CD8-positive, alpha-beta memory T cell (primary cell): ENCODE measurements around the gene GYG2. TPM values are rescaled to one million over a fixed set of nuclear protein-coding genes. Genes with fewer than 3 reads are reported as not detected.
"Not testable (repeated sequence)": the region's sequence is repeated elsewhere in the genome, so short reads cannot be mapped to it uniquely, and the experiment has no call there.

Source experiments
- CTCF ChIA-PET: fragments of 350-600 bp; sonication (Branson Sonifier 250); formaldehyde crosslinking; loops from one replicate; lab custom pipeline; 2021; ENCODE audit warnings: antibody characterized with exemption; lab: Charles Lee
- POLR2A ChIA-PET: fragments of 350-600 bp; sonication (Branson Sonifier 250); formaldehyde crosslinking; loops from one replicate; lab custom pipeline; 2021; ENCODE audit warnings: antibody characterized with exemption; lab: Charles Lee
- DNase-seq, 5 donors: peaks; one replicate each; pipeline versions ENCODE4 v3.0.0 to v3.0.0-alpha.2; 2020 to 2022; ENCODE audit warnings: mixed read lengths in 1 of 5
- H3K27ac ChIP-seq: one replicate; pipeline ENCODE4 v1.7.0; 2013; ENCODE audit warnings: low read depth, mild to moderate bottlenecking, low read length, moderate library complexity
- H3K27me3 ChIP-seq: 2 replicates; pipeline ENCODE4 v1.7.0; 2013; ENCODE audit warnings: low read length, mild to moderate bottlenecking; ENCODE audit not compliant: insufficient read depth, poor library complexity, severe bottlenecking
- H3K36me3 ChIP-seq: 2 replicates; pipeline ENCODE4 v1.7.0; 2013; ENCODE audit warnings: mild to moderate bottlenecking, low read length, moderate library complexity; ENCODE audit not compliant: insufficient read depth
- H3K4me1 ChIP-seq: 2 replicates; pipeline ENCODE4 v1.7.0; 2013; ENCODE audit warnings: mild to moderate bottlenecking, low read length, moderate library complexity; ENCODE audit not compliant: insufficient read depth
- H3K4me3 ChIP-seq: 2 replicates; pipeline ENCODE4 v1.7.0; 2013; ENCODE audit warnings: mild to moderate bottlenecking, low read length
- H3K9me3 ChIP-seq: 2 replicates; pipeline ENCODE4 v1.7.0; 2013; ENCODE audit warnings: mild to moderate bottlenecking, low read length
- H3K27ac Mint-ChIP-seq, 8 donors: one replicate each; pipeline ENCODE4 v1.8.0; 2020 to 2021; ENCODE audit warnings: mixed read lengths in 8 of 8, mild to moderate bottlenecking in 6 of 8, inconsistent platforms in 3 of 8, moderate library complexity in 3 of 8
- H3K27me3 Mint-ChIP-seq, 2 donors: one replicate each; pipeline ENCODE4 v1.8.0; 2020 to 2021; ENCODE audit warnings: mixed read lengths in 2 of 2, mild to moderate bottlenecking in 1 of 2, moderate library complexity in 1 of 2
- H3K36me3 Mint-ChIP-seq, 3 donors: one replicate each; pipeline ENCODE4 v1.8.0; 2020 to 2021; ENCODE audit warnings: mixed read lengths in 3 of 3, inconsistent platforms in 1 of 3, mild to moderate bottlenecking in 1 of 3
- H3K4me1 Mint-ChIP-seq, 3 donors: one replicate each; pipeline ENCODE4 v1.8.0; 2020 to 2021; ENCODE audit warnings: mixed read lengths in 3 of 3, inconsistent platforms in 1 of 3, mild to moderate bottlenecking in 1 of 3
- H3K4me3 Mint-ChIP-seq, 7 donors: one replicate each; pipeline ENCODE4 v1.8.0; 2020 to 2021; ENCODE audit warnings: mixed read lengths in 7 of 7, mild to moderate bottlenecking in 6 of 7, moderate library complexity in 4 of 7, inconsistent platforms in 2 of 7
- H3K9me3 Mint-ChIP-seq, 5 donors: one replicate each; pipeline ENCODE4 v1.8.0; 2020 to 2022; ENCODE audit warnings: mixed read lengths in 5 of 5, mild to moderate bottlenecking in 3 of 5, moderate library complexity in 2 of 5, inconsistent platforms in 1 of 5
- polyA plus RNA-seq: library from polyadenylated mRNA; unstranded; fragments of 300-500 nt; fragmentation: Illumina TruSeq; gene quantifications from one replicate; pipeline ENCODE4 v1.2.3, GENCODE V29; 2021
- total RNA-seq, 2 experiments: library from RNA; stranded (reverse); gene quantifications; one replicate each; pipeline ENCODE4 v1.2.3, GENCODE V29; 2021

Gene GYG2
- total and polyA plus RNA-seq, 3 experiments from 2014 or later = not detected

- peak overlapping the region; percentile 72 for H3K27ac ChIP-seq
- H3K4me3 ChIP-seq, H3K36me3 Mint-ChIP-seq, CTCF ChIA-PET, H3K36me3 ChIP-seq, H3K4me1 ChIP-seq, H3K27me3 ChIP-seq, DNase-seq, POLR2A ChIA-PET, H3K9me3 Mint-ChIP-seq, H3K9me3 ChIP-seq, H3K27me3 Mint-ChIP-seq: not testable (repeated sequence)
- Mint-ChIP-seq H3K27ac (peak overlapping the region in 1 of 8 donors; percentile 15), H3K4me1 (peaks cover 11 to 20% (median 18%) of the 10 kb centered on the region in 3 donors), H3K4me3 (peak overlapping the region in 2 of 7 donors; percentile 40 to 85)
Measured at GRCh38 chrX:2890536-2891460, 62.1 kb downstream of the GYG2 start.

GRCh38 chrX:2892816-2893215, 64.1 kb downstream of the GYG2 start:
- CTCF ChIA-PET = no interaction called here
- Mint-ChIP-seq H3K4me3 (no peak overlapping the region), H3K27ac (peak overlapping the region in 1 of 8 donors; percentile 52), H3K4me1 (peaks cover 17 to 28% (median 25%) of the 10 kb centered on the region in 3 donors), H3K36me3 (no peaks in the 10 kb centered on the region), H3K9me3 (peaks cover 0 to 2% (median 0%) of the 10 kb centered on the region in 5 donors), H3K27me3 (peaks cover 3 to 8% of the 10 kb centered on the region in 2 donors)
- Histone ChIP-seq H3K4me3 (no peak overlapping the region), H3K27me3 (no peaks in the 10 kb centered on the region), H3K9me3 (no peaks in the 10 kb centered on the region), H3K27ac (no peak overlapping the region), H3K4me1 (no peaks in the 10 kb centered on the region), H3K36me3 (no peaks in the 10 kb centered on the region)
- POLR2A ChIA-PET = no interaction called here
- no peak for DNase-seq

GRCh38 chrX:2894885-2895292, 66.2 kb downstream of the GYG2 start:
- no peak for DNase-seq
- Histone ChIP-seq H3K27ac (no peak overlapping the region), H3K4me3 (no peak overlapping the region), H3K9me3 (no peaks in the 10 kb centered on the region), H3K36me3 (no peaks in the 10 kb centered on the region), H3K27me3 (no peaks in the 10 kb centered on the region), H3K4me1 (no peaks in the 10 kb centered on the region)
- H3K27ac Mint-ChIP-seq = peak overlapping the region in 1 of 8 donors; percentile 67
- H3K4me3 Mint-ChIP-seq = peak overlapping the region in 1 of 7 donors; percentile 10
- peaks cover 0 to 2% (median 0%) of the 10 kb centered on the region in 5 donors for H3K9me3 Mint-ChIP-seq
- H3K4me1 Mint-ChIP-seq = peaks cover 16 to 23% (median 23%) of the 10 kb centered on the region in 3 donors
- CTCF ChIA-PET = no interaction called here
- H3K27me3 Mint-ChIP-seq = peaks cover 0 to 3% of the 10 kb centered on the region in 2 donors
- H3K36me3 Mint-ChIP-seq = no peaks in the 10 kb centered on the region
- POLR2A ChIA-PET = no interaction called here

DNA sequence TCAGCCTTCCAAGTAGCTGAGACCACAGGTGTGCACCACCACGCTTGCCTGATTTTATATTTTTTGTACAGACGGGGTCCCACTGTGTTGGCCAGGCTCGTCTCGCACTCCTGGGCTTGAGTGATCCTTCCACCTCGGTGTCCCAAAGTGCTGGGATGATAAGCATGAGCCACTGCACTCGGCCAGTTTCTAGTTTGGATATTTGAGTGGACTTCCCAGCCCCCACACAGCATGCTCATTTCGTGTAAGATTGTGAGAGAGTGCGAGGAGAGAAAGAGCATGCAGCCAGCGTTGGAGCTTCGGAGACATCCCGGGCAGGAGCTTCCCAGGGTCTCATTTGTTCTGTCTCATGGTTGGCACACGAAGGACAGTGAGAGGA, 68.6 kb downstream of the GYG2 start:
- Mint-ChIP-seq H3K4me1 (peaks cover 16 to 19% (median 18%) of the 10 kb centered on the region in 3 donors), H3K27me3 (peaks cover 0 to 3% of the 10 kb centered on the region in 2 donors), H3K36me3 (no peaks in the 10 kb centered on the region), H3K27ac (peak overlapping the region in 4 of 8 donors; percentile 56 to 92 (median 77)), H3K9me3 (peaks cover 0 to 10% (median 2%) of the 10 kb centered on the region in 5 donors), H3K4me3 (peak overlapping the region in 4 of 7 donors; percentile 12 to 77 (median 28))
- no peaks in the 10 kb centered on the region for H3K27me3 ChIP-seq
- ChIA-PET POLR2A (no interaction called here), CTCF (no interaction called here)
- no peak for DNase-seq
- no peaks in the 10 kb centered on the region for H3K36me3 ChIP-seq
- H3K4me1 ChIP-seq = no peaks in the 10 kb centered on the region
- H3K4me3 ChIP-seq = no peak overlapping the region
- no peak overlapping the region for H3K27ac ChIP-seq
- no peaks in the 10 kb centered on the region for H3K9me3 ChIP-seq

DNA sequence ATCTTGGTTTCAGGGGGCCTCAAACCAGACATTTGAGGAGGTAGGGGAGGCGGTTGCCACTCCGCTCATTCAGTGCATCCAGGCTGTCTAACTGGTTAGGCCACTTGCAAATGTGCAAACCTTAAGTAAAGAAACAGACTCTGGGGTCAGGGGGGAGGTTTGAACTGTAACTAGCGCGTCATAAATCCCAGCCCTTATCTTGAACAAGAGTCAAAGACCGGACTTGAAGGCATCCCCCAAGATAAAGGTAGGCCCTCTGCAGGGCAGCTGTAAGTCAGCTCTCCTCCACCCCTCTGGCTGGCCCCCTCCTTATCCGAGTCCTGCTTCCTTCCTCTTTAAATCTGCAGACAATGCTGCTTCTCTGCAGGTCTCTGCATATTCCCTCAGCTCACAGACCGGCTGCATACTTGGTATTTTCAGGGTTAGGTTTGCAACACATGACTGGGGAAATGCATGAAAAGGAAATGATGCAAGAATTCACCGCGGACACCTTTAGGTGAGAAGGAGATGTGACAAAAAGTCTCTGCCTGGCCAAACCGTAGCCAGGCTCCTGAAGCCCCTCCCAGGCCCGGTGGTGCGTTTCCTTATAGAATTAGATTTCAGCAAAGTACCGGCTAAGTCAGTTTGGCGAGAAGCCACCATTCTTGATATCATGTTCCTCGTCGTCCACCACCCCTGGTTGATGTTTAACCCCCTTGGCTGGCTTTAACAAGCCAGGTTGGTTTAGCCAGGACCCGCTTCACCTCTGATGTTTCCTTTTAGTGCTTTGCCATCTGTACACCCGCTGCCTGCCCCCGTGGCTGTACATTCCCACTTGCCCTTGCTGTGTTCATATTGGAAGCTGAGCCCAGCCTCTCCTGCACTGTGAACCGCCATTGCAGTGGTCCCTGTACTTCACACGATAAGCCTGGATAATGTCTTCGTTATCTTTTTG, 69.2 kb downstream of the GYG2 start:
- peak in 3 of 5 donors; percentile 0 to 47 (median 2) for DNase-seq
- H3K36me3 ChIP-seq, POLR2A ChIA-PET, H3K4me3 ChIP-seq, H3K27me3 Mint-ChIP-seq, H3K9me3 ChIP-seq, H3K4me1 ChIP-seq, H3K27me3 ChIP-seq, CTCF ChIA-PET, H3K27ac ChIP-seq, H3K36me3 Mint-ChIP-seq: not testable (repeated sequence)
- H3K9me3 Mint-ChIP-seq = peaks cover 0 to 14% (median 6%) of the 10 kb centered on the region in 5 donors
- H3K4me3 Mint-ChIP-seq = peak overlapping the region in 6 of 7 donors; percentile 8 to 77 (median 44)
- peak overlapping the region in 7 of 8 donors; percentile 52 to 94 (median 56) for H3K27ac Mint-ChIP-seq
- peaks cover 16 to 19% (median 18%) of the 10 kb centered on the region in 3 donors for H3K4me1 Mint-ChIP-seq

- Mint-ChIP-seq H3K9me3 (peaks cover 0 to 20% (median 12%) of the 10 kb centered on the region in 5 donors), H3K4me1 (peaks cover 16 to 19% (median 18%) of the 10 kb centered on the region in 3 donors), H3K27ac (peak overlapping the region in 4 of 8 donors; percentile 8 to 79 (median 52)), H3K27me3 (peaks cover 3% of the 10 kb centered on the region in 2 donors), H3K36me3 (no peaks in the 10 kb centered on the region), H3K4me3 (peak overlapping the region in 1 of 7 donors; percentile 8)
- Histone ChIP-seq H3K27me3 (no peaks in the 10 kb centered on the region), H3K9me3 (no peaks in the 10 kb centered on the region), H3K27ac (no peak overlapping the region), H3K4me1 (no peaks in the 10 kb centered on the region), H3K4me3 (no peak overlapping the region), H3K36me3 (no peaks in the 10 kb centered on the region)
- DNase-seq = no peak
- POLR2A ChIA-PET = no interaction called here
- CTCF ChIA-PET = no interaction called here
Measured at GRCh38 chrX:2898846-2899512, 70.2 kb downstream of the GYG2 start.

DNA sequence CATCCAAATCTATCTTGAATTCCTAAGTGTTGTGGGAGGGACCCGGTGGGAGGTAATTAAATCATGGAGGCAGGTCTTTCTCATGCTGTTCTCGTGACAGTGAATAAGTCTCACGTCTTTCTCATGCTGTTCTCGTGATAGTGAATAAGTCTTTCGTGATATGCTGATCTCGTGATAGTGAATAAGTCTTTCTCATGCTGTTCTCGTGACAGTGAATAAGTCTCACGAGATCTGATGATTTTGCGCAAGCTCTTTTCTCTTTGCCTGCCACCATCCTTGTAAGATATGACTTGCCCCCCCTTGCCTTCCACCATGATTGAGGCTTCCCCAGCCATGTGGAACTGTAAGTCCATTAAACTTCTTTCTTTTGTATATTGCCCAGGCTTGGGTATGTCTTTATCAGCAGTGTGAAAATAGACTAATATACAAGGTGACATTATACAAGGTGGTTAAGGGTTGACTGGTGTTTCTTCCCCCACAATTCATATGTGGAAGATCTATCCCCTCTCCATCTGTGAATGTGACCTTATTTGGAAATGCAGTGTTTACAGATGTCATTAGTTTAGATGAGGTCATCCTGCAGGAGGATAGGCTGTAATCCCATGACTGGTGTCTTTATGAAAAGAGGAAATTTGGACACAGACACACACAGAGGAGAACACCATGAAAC, 72.8 kb downstream of the GYG2 start:
- Histone ChIP-seq H3K9me3 (no peaks in the 10 kb centered on the region), H3K4me1 (no peaks in the 10 kb centered on the region), H3K4me3 (no peak overlapping the region), H3K27ac (no peak overlapping the region), H3K36me3 (no peaks in the 10 kb centered on the region), H3K27me3 (no peaks in the 10 kb centered on the region)
- peaks cover 0 to 4% (median 1%) of the 10 kb centered on the region in 3 donors for H3K36me3 Mint-ChIP-seq
- no peak for DNase-seq
- peaks cover 3 to 12% of the 10 kb centered on the region in 2 donors for H3K27me3 Mint-ChIP-seq
- peaks cover 0 to 23% (median 21%) of the 10 kb centered on the region in 5 donors for H3K9me3 Mint-ChIP-seq
- POLR2A ChIA-PET = no interaction called here
- CTCF ChIA-PET = no interaction called here
- H3K27ac Mint-ChIP-seq = peak overlapping the region in 1 of 8 donors; percentile 61
- H3K4me3 Mint-ChIP-seq = no peak overlapping the region
- peaks cover 16 to 19% (median 18%) of the 10 kb centered on the region in 3 donors for H3K4me1 Mint-ChIP-seq
